Osteoblast (primary cell): Measurements from ENCODE around the gene FAM124A. TPM values are rescaled to one million over a fixed set of nuclear protein-coding genes. Genes with fewer than 3 reads are reported as not detected.

ENCODE experiments used
- DNase-seq: peaks from one replicate; pipeline ENCODE4 v3.0.0; 2011; ENCODE audit warnings: low spot score, mixed read lengths; ENCODE audit not compliant: insufficient read length; ENCODE audit errors: missing footprints
- H2AFZ ChIP-seq: 2 replicates; pipeline ENCODE4 v1.6.0; 2011; ENCODE audit warnings: mild to moderate bottlenecking, low read length
- H3K27ac ChIP-seq: 2 replicates; pipeline ENCODE4 v1.5.1; 2011; ENCODE audit warnings: mild to moderate bottlenecking, low read depth, low read length, moderate library complexity
- H3K27me3 ChIP-seq: 2 replicates; pipeline ENCODE4 v1.6.0; 2012; ENCODE audit warnings: mild to moderate bottlenecking, control low read depth, inconsistent platforms, low read length, moderate library complexity; ENCODE audit not compliant: insufficient read depth
- H3K36me3 ChIP-seq: 2 replicates; pipeline ENCODE4 v1.5.1; 2011; ENCODE audit warnings: mild to moderate bottlenecking, low read length, control low read depth, moderate library complexity; ENCODE audit not compliant: insufficient read depth
- H3K4me1 ChIP-seq: 2 replicates; pipeline ENCODE4 v1.5.1; 2011; ENCODE audit warnings: mild to moderate bottlenecking, low read length, control low read depth, moderate library complexity; ENCODE audit not compliant: insufficient read depth
- H3K4me2 ChIP-seq: 2 replicates; pipeline ENCODE4 v1.6.0; 2011; ENCODE audit warnings: mild to moderate bottlenecking, low read length; ENCODE audit not compliant: insufficient read depth
- H3K4me3 ChIP-seq: fragments of 200-600 bp; sonication (generic); 3 replicates; pipeline ENCODE4 v1.5.1; 2012; ENCODE audit warnings: mild to moderate bottlenecking, low read length, inconsistent platforms; ENCODE audit not compliant: insufficient read depth
- H3K79me2 ChIP-seq: 2 replicates; pipeline ENCODE4 v1.6.0; 2012; ENCODE audit warnings: mild to moderate bottlenecking, low read length, control low read depth, inconsistent platforms; ENCODE audit not compliant: insufficient read depth
- H3K9me3 ChIP-seq: 2 replicates; pipeline ENCODE4 v1.5.1; 2011; ENCODE audit warnings: low read depth, low read length, control low read depth
- H4K20me1 ChIP-seq: 2 replicates; pipeline ENCODE4 v1.6.0; 2012; ENCODE audit warnings: mild to moderate bottlenecking, low read length, control low read depth; ENCODE audit not compliant: insufficient read depth
- total RNA-seq: library from RNA; depleted of rRNA; stranded (reverse); fragments of >200 nt; gene quantifications from 2 replicates; pipeline ENCODE4 v1.2.3, GENCODE V29; 2012
- TF ChIP-seq, protein P1 (sequence below): IDR thresholded peaks from 2 replicates; pipeline ENCODE4 v1.5.1; 2011; ENCODE audit warnings: mild to moderate bottlenecking, low read depth, low read length, moderate library complexity; ENCODE audit errors: extremely low read depth

Gene FAM124A
- total RNA-seq, 1 donor, result 1.1 TPM

DNA sequence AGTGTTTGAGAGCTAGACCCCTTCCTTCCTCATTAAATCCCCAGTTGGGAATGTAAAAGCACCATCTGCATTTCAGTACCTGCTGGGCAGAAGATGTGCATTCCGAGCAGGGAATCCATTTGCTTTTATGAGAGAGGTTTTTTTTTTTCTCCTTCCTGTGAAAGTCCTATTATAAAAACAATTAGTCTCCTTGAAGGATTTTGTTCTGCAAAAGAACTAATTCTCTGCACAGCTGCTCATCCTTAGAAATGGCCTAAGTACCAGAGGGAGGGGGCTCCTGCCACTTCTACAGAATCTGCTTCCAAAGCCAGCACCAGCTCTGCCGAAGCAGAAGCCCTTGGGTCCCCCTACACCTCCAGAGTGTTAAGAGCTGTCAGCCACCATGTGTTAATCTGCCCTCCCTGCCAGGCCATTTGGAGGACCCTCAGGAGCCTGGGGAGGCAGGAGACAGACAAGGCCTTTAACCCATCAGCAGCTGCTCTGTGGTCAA is 80.9 kb downstream of the FAM124A start:
- no peak overlapping the region for H2AFZ ChIP-seq
- no peak overlapping the region for H3K4me3 ChIP-seq
- no peak for DNase-seq
- no peaks in the 10 kb centered on the region for H3K27me3 ChIP-seq
- no peaks in the 10 kb centered on the region for H4K20me1 ChIP-seq
- H3K9me3 ChIP-seq, result no peaks in the 10 kb centered on the region
- no peaks in the 10 kb centered on the region for H3K79me2 ChIP-seq
- TF ChIP-seq, protein P1, sequence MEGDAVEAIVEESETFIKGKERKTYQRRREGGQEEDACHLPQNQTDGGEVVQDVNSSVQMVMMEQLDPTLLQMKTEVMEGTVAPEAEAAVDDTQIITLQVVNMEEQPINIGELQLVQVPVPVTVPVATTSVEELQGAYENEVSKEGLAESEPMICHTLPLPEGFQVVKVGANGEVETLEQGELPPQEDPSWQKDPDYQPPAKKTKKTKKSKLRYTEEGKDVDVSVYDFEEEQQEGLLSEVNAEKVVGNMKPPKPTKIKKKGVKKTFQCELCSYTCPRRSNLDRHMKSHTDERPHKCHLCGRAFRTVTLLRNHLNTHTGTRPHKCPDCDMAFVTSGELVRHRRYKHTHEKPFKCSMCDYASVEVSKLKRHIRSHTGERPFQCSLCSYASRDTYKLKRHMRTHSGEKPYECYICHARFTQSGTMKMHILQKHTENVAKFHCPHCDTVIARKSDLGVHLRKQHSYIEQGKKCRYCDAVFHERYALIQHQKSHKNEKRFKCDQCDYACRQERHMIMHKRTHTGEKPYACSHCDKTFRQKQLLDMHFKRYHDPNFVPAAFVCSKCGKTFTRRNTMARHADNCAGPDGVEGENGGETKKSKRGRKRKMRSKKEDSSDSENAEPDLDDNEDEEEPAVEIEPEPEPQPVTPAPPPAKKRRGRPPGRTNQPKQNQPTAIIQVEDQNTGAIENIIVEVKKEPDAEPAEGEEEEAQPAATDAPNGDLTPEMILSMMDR, result no peak
- H3K4me1 ChIP-seq, result no peaks in the 10 kb centered on the region
- no peak overlapping the region for H3K27ac ChIP-seq
- no peaks in the 10 kb centered on the region for H3K36me3 ChIP-seq
- H3K4me2 ChIP-seq, result no peak overlapping the region

DNA sequence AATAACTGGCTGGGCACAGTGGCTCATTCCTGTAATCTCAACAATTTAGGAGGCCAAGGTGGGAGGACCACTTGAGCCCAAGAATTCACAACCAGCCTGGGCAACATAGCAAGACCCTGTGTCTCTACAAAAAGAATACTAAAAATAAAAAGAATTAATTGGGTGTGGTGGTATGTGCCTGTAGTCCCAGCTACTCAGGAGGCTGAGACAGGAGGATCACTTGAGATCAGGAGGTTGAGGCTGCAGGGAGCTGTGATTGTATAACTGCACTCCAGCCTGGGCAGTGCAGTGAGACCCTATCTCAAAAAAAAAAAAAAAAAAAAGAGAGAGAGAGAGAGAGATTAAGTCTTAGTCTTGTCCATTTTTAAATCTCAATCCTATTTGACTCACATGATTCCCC is 81.7 kb downstream of the FAM124A start:
- Histone ChIP-seq H3K79me2 (no peaks in the 10 kb centered on the region), H3K27me3 (peaks cover 2% of the 10 kb centered on the region), H3K4me3 (no peak overlapping the region), H3K27ac (no peak overlapping the region), H3K9me3 (no peaks in the 10 kb centered on the region), H3K4me2 (no peak overlapping the region), H3K36me3 (no peaks in the 10 kb centered on the region), H4K20me1 (no peaks in the 10 kb centered on the region), H2AFZ (no peak overlapping the region), H3K4me1 (no peaks in the 10 kb centered on the region)
- TF ChIP-seq, protein P1, result no peak
- no peak for DNase-seq

DNA sequence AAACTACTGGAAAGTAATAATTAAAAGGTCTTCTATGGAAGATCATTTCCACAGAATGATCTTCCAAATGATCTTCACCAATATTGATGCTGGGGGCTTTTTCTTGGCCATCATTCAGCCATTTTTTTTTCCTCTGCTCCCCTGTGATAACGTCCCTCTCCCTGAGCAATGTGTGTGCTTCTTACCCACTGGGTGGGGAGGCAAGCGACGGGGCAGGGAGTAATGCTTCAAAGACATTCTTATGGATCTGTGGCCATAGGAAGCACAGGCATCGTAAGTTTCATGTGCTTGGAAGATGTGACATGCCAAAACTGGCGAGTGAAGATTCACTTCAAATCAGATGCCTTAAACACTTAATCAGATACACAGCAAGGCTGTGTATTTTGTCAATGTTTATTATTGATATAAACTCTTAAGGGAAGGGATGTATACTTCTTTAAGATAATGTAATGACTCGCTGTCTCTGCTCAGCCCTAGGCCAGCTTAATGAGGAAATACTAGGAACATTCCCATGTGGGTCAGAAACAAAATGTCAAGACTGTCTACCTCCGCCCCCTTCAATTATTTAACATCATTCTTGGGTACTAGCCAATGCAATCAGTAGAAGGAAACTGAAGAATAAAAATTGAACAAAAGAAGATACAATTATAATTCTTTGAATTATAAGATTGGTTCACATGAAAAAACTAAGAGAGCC is 83.2 kb downstream of the FAM124A start:
- no peaks in the 10 kb centered on the region for H3K4me1 ChIP-seq
- peaks cover 4% of the 10 kb centered on the region for H3K27me3 ChIP-seq
- no peaks in the 10 kb centered on the region for H3K9me3 ChIP-seq
- TF ChIP-seq, protein P1, result no peak
- no peaks in the 10 kb centered on the region for H4K20me1 ChIP-seq
- no peak overlapping the region for H3K27ac ChIP-seq
- H3K79me2 ChIP-seq, result no peaks in the 10 kb centered on the region
- H2AFZ ChIP-seq, result no peak overlapping the region
- DNase-seq, result no peak
- H3K36me3 ChIP-seq, result no peaks in the 10 kb centered on the region
- no peak overlapping the region for H3K4me2 ChIP-seq
- H3K4me3 ChIP-seq, result no peak overlapping the region

DNA sequence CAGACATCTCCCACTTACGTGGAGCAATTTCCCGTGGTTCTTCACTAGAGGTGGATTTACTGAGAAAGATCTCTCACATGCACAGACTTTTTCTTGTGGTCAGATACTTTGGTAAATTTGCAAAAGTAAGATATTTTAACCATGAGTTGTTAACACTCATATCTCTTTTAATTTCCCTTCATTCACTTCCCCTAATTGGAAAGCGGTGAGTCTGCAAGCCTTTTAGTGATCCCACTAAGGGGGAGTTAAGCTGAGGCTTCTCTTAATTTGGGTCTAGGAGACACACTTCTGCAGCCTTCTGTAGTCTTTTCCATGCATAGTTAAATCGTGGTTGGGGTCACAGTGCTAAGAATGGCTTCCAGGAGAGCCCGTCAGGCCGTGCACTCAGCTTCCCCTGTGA is 86.6 kb downstream of the FAM124A start:
- no peak overlapping the region for H2AFZ ChIP-seq
- H3K4me3 ChIP-seq, result no peak overlapping the region
- TF ChIP-seq, protein P1, result no peak
- no peaks in the 10 kb centered on the region for H3K36me3 ChIP-seq
- H3K4me1 ChIP-seq, result no peaks in the 10 kb centered on the region
- DNase-seq, result no peak
- no peaks in the 10 kb centered on the region for H3K9me3 ChIP-seq
- no peak overlapping the region for H3K4me2 ChIP-seq
- no peaks in the 10 kb centered on the region for H4K20me1 ChIP-seq
- H3K27me3 ChIP-seq, result peaks cover 10% of the 10 kb centered on the region
- no peak overlapping the region for H3K27ac ChIP-seq
- no peaks in the 10 kb centered on the region for H3K79me2 ChIP-seq
